HEK293 (cell line): ENCODE measurements around the gene HMSD.

Source experiments
- CTCF ChIA-PET: fragments of 350-600 bp; formaldehyde crosslinking; extraction: SDS; loops from one replicate; lab custom pipeline; 2021; ENCODE audit warnings: antibody characterized with exemption; lab: Yijun Ruan, JAX
- POLR2A ChIA-PET: fragments of 300-600 bp; formaldehyde crosslinking; extraction: SDS; loops from one replicate; lab custom pipeline; 2020; ENCODE audit warnings: antibody characterized with exemption, inconsistent platforms; lab: Yijun Ruan, JAX
- H3K27ac ChIP-seq: fragments of 200-500 bp; sonication (Bioruptor generic); 2 replicates; pipeline ENCODE4 v1.5.1; 2014; ENCODE audit warnings: low read depth, low read length, control low read depth, inconsistent platforms; ENCODE audit errors: extremely low read depth
- H3K36me3 ChIP-seq, 2 experiments: fragments of 200-500 bp in 1 of 2; sonication (Bioruptor generic) in 1 of 2; 1 replicate in 1 of 2; 2 replicates in 1 of 2; pipeline ENCODE4 v1.5.1; 2014 to 2017; ENCODE audit warnings: inconsistent platforms in 2 of 2, low read length in 2 of 2; ENCODE audit not compliant: control insufficient read depth in 2 of 2, insufficient read depth in 1 of 2
- H3K4me1 ChIP-seq: fragments of 200-500 bp; sonication (Bioruptor generic); 2 replicates; pipeline ENCODE4 v1.5.1; 2014; ENCODE audit warnings: mild to moderate bottlenecking, low read length, inconsistent platforms; ENCODE audit not compliant: control insufficient read depth, insufficient read depth
- H3K4me3 ChIP-seq: 2 replicates; pipeline ENCODE4 v1.5.1; 2011; ENCODE audit warnings: low read depth, mild to moderate bottlenecking, control low read depth, low read length, moderate library complexity
- H3K9me3 ChIP-seq: fragments of 200-500 bp; sonication (Bioruptor generic); 2 replicates; pipeline ENCODE4 v1.5.1; 2014; ENCODE audit warnings: low read depth, low read length, inconsistent platforms; ENCODE audit not compliant: control insufficient read depth, insufficient read depth
- GLI4 ChIP-seq: fragments of 450-650 bp; formaldehyde crosslinking; IDR thresholded peaks from 2 replicates; pipeline ENCODE4 v1.5.1; 2016; ENCODE audit warnings: missing biosample characterization, missing genetic modification characterization
- HOXA7 ChIP-seq: sonication (generic); formaldehyde crosslinking; IDR thresholded peaks from 2 replicates; pipeline ENCODE4 v1.8.1; 2022; ENCODE audit warnings: missing genetic modification reagents, borderline replicate concordance
- MZF1 ChIP-seq: fragments of 450-650 bp; formaldehyde crosslinking; IDR thresholded peaks from 2 replicates; pipeline ENCODE4 v1.5.1; 2017; ENCODE audit warnings: missing biosample characterization, missing genetic modification characterization, borderline replicate concordance
- ZFHX2 ChIP-seq: fragments of 450-650 bp; formaldehyde crosslinking; conservative IDR thresholded peaks from 2 replicates; pipeline ENCODE4 v1.5.1; 2016; ENCODE audit warnings: missing biosample characterization, missing genetic modification characterization
- ZNF121 ChIP-seq: fragments of 450-650 bp; formaldehyde crosslinking; IDR thresholded peaks from 2 replicates; pipeline ENCODE4 v1.5.1; 2016; ENCODE audit warnings: missing biosample characterization, missing genetic modification characterization
- ZNF529 ChIP-seq: fragments of 450-650 bp; formaldehyde crosslinking; IDR thresholded peaks from 2 replicates; pipeline ENCODE4 v1.5.1; 2017; ENCODE audit warnings: missing genetic modification characterization, missing biosample characterization; ENCODE audit not compliant: insufficient replicate concordance
- ZNF530 ChIP-seq: fragments of 450-650 bp; formaldehyde crosslinking; IDR thresholded peaks from 2 replicates; pipeline ENCODE4 v1.5.1; 2016; ENCODE audit warnings: low read depth, missing biosample characterization, missing genetic modification characterization
- ZNF560 ChIP-seq: fragments of 450-650 bp; formaldehyde crosslinking; IDR thresholded peaks from 2 replicates; pipeline ENCODE4 v1.5.1; 2017; ENCODE audit warnings: missing biosample characterization, missing genetic modification characterization, borderline replicate concordance
- ZNF654 ChIP-seq: fragments of 450-650 bp; formaldehyde crosslinking; IDR thresholded peaks from 2 replicates; pipeline ENCODE4 v1.5.1; 2016; ENCODE audit warnings: low read depth, missing biosample characterization, missing genetic modification characterization
- ZNF658 ChIP-seq: fragments of 450-650 bp; formaldehyde crosslinking; IDR thresholded peaks from 2 replicates; pipeline ENCODE4; 2016; ENCODE audit warnings: missing biosample characterization, missing genetic modification characterization
- ZNF707 ChIP-seq: fragments of 450-650 bp; formaldehyde crosslinking; IDR thresholded peaks from 2 replicates; pipeline ENCODE4 v1.5.1; 2016; ENCODE audit warnings: missing biosample characterization, missing genetic modification characterization
- ZSCAN23 ChIP-seq: fragments of 450-650 bp; formaldehyde crosslinking; IDR thresholded peaks from 2 replicates; pipeline ENCODE4 v1.5.1; 2016; ENCODE audit warnings: missing biosample characterization, missing genetic modification characterization
- TF ChIP-seq, protein P1 (sequence below): fragments of 450-650 bp; formaldehyde crosslinking; IDR thresholded peaks from 2 replicates; pipeline ENCODE4 v1.5.1; 2016; ENCODE audit warnings: missing biosample characterization, missing genetic modification characterization
- TF ChIP-seq, protein P2 (sequence below): fragments of 450-650 bp; formaldehyde crosslinking; IDR thresholded peaks from 2 replicates; pipeline ENCODE4 v1.5.1; 2016; ENCODE audit warnings: missing biosample characterization, missing genetic modification characterization
- TF ChIP-seq, protein P3 (sequence below): fragments of 450-650 bp; formaldehyde crosslinking; IDR thresholded peaks from 2 replicates; pipeline ENCODE4 v1.5.1; 2016; ENCODE audit warnings: missing biosample characterization, missing genetic modification characterization, borderline replicate concordance
- TF ChIP-seq, protein P4 (sequence below): fragments of 450-650 bp; formaldehyde crosslinking; IDR thresholded peaks from 2 replicates; pipeline ENCODE4 v1.5.1; 2016; ENCODE audit warnings: missing biosample characterization, missing genetic modification characterization
- TF ChIP-seq, protein P5 (sequence below): fragments of 450-650 bp; formaldehyde crosslinking; conservative IDR thresholded peaks from 2 replicates; pipeline ENCODE4 v1.5.1; 2016; ENCODE audit warnings: low read depth, missing biosample characterization, missing genetic modification characterization
- TF ChIP-seq, protein P6 (sequence below): fragments of 450-650 bp; formaldehyde crosslinking; IDR thresholded peaks from 2 replicates; pipeline ENCODE4 v1.5.1; 2016; ENCODE audit warnings: missing biosample characterization, missing genetic modification characterization

The HMSD gene

DNA sequence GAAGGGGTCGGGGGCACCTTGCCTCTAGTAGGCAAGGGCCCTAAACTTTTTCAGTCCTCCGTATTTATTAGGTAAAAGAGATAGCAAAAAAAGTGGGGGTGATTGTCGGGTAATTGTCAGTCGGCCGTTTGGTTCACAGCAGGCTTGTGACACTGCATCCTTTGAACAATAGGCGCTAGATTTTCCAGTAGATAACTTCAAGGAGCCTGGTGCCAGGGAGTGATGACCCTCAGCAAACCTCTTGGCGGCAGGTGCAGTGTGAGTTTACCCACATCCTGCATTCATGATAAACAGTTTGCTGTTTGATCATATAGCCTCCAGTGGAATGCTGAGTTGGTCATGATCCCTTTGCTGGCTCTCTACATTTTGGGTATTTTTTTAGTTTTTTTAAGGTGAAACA, 43.6 kb downstream of the HMSD start:
- no peaks in the 10 kb centered on the region for H3K4me1 ChIP-seq
- no peak overlapping the region for H3K4me3 ChIP-seq
- CTCF ChIA-PET: interaction anchor here (0.7 to 1.1 kb wide), 2 partner anchors 15 to 30 kb away, joined by 3 read pairs; no protein-coding TSS in a partner anchor
- no peaks in the 10 kb centered on the region for H3K9me3 ChIP-seq
- no peaks in the 10 kb centered on the region for H3K36me3 ChIP-seq
- no peak overlapping the region for H3K27ac ChIP-seq
- POLR2A ChIA-PET: no interaction called here
- TF ChIP-seq ZNF530 (tag by site-specific recombination) (no peak), ZSCAN23 (tag by site-specific recombination) (no peak), ZNF658 (tag by site-specific recombination) (no peak), ZNF654 (no peak), ZNF529 (tag by site-specific recombination) (no peak), ZNF560 (tag by site-specific recombination) (no peak), HOXA7 (CRISPR knock-in tag) (no peak), MZF1 (no peak), ZNF121 (no peak), ZNF707 (tag by site-specific recombination) (no peak), ZFHX2 (tag by site-specific recombination) (no peak), GLI4 (tag by site-specific recombination) (no peak)
- TF ChIP-seq, protein P1, sequence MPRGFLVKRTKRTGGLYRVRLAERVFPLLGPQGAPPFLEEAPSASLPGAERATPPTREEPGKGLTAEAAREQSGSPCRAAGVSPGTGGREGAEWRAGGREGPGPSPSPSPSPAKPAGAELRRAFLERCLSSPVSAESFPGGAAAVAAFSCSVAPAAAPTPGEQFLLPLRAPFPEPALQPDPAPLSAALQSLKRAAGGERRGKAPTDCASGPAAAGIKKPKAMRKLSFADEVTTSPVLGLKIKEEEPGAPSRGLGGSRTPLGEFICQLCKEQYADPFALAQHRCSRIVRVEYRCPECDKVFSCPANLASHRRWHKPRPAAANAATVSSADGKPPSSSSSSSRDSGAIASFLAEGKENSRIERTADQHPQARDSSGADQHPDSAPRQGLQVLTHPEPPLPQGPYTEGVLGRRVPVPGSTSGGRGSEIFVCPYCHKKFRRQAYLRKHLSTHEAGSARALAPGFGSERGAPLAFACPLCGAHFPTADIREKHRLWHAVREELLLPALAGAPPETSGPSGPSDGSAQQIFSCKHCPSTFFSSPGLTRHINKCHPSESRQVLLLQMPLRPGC: no peak
- TF ChIP-seq, protein P2, sequence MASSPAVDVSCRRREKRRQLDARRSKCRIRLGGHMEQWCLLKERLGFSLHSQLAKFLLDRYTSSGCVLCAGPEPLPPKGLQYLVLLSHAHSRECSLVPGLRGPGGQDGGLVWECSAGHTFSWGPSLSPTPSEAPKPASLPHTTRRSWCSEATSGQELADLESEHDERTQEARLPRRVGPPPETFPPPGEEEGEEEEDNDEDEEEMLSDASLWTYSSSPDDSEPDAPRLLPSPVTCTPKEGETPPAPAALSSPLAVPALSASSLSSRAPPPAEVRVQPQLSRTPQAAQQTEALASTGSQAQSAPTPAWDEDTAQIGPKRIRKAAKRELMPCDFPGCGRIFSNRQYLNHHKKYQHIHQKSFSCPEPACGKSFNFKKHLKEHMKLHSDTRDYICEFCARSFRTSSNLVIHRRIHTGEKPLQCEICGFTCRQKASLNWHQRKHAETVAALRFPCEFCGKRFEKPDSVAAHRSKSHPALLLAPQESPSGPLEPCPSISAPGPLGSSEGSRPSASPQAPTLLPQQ (tag by site-specific recombination): no peak
- TF ChIP-seq, protein P3, sequence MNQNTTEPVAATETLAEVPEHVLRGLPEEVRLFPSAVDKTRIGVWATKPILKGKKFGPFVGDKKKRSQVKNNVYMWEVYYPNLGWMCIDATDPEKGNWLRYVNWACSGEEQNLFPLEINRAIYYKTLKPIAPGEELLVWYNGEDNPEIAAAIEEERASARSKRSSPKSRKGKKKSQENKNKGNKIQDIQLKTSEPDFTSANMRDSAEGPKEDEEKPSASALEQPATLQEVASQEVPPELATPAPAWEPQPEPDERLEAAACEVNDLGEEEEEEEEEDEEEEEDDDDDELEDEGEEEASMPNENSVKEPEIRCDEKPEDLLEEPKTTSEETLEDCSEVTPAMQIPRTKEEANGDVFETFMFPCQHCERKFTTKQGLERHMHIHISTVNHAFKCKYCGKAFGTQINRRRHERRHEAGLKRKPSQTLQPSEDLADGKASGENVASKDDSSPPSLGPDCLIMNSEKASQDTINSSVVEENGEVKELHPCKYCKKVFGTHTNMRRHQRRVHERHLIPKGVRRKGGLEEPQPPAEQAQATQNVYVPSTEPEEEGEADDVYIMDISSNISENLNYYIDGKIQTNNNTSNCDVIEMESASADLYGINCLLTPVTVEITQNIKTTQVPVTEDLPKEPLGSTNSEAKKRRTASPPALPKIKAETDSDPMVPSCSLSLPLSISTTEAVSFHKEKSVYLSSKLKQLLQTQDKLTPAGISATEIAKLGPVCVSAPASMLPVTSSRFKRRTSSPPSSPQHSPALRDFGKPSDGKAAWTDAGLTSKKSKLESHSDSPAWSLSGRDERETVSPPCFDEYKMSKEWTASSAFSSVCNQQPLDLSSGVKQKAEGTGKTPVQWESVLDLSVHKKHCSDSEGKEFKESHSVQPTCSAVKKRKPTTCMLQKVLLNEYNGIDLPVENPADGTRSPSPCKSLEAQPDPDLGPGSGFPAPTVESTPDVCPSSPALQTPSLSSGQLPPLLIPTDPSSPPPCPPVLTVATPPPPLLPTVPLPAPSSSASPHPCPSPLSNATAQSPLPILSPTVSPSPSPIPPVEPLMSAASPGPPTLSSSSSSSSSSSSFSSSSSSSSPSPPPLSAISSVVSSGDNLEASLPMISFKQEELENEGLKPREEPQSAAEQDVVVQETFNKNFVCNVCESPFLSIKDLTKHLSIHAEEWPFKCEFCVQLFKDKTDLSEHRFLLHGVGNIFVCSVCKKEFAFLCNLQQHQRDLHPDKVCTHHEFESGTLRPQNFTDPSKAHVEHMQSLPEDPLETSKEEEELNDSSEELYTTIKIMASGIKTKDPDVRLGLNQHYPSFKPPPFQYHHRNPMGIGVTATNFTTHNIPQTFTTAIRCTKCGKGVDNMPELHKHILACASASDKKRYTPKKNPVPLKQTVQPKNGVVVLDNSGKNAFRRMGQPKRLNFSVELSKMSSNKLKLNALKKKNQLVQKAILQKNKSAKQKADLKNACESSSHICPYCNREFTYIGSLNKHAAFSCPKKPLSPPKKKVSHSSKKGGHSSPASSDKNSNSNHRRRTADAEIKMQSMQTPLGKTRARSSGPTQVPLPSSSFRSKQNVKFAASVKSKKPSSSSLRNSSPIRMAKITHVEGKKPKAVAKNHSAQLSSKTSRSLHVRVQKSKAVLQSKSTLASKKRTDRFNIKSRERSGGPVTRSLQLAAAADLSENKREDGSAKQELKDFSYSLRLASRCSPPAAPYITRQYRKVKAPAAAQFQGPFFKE: no peak
- TF ChIP-seq, protein P4, sequence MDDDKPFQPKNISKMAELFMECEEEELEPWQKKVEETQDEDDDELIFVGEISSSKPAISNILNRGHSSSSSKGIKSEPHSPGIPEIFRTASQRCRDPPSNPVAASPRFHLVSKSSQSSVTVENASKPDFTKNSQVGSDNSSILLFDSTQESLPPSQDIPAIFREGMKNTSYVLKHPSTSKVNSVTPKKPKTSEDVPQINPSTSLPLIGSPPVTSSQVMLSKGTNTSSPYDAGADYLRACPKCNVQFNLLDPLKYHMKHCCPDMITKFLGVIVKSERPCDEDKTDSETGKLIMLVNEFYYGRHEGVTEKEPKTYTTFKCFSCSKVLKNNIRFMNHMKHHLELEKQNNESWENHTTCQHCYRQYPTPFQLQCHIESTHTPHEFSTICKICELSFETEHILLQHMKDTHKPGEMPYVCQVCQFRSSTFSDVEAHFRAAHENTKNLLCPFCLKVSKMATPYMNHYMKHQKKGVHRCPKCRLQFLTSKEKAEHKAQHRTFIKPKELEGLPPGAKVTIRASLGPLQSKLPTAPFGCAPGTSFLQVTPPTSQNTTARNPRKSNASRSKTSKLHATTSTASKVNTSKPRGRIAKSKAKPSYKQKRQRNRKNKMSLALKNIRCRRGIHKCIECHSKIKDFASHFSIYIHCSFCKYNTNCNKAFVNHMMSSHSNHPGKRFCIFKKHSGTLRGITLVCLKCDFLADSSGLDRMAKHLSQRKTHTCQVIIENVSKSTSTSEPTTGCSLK: no peak
- TF ChIP-seq, protein P5, sequence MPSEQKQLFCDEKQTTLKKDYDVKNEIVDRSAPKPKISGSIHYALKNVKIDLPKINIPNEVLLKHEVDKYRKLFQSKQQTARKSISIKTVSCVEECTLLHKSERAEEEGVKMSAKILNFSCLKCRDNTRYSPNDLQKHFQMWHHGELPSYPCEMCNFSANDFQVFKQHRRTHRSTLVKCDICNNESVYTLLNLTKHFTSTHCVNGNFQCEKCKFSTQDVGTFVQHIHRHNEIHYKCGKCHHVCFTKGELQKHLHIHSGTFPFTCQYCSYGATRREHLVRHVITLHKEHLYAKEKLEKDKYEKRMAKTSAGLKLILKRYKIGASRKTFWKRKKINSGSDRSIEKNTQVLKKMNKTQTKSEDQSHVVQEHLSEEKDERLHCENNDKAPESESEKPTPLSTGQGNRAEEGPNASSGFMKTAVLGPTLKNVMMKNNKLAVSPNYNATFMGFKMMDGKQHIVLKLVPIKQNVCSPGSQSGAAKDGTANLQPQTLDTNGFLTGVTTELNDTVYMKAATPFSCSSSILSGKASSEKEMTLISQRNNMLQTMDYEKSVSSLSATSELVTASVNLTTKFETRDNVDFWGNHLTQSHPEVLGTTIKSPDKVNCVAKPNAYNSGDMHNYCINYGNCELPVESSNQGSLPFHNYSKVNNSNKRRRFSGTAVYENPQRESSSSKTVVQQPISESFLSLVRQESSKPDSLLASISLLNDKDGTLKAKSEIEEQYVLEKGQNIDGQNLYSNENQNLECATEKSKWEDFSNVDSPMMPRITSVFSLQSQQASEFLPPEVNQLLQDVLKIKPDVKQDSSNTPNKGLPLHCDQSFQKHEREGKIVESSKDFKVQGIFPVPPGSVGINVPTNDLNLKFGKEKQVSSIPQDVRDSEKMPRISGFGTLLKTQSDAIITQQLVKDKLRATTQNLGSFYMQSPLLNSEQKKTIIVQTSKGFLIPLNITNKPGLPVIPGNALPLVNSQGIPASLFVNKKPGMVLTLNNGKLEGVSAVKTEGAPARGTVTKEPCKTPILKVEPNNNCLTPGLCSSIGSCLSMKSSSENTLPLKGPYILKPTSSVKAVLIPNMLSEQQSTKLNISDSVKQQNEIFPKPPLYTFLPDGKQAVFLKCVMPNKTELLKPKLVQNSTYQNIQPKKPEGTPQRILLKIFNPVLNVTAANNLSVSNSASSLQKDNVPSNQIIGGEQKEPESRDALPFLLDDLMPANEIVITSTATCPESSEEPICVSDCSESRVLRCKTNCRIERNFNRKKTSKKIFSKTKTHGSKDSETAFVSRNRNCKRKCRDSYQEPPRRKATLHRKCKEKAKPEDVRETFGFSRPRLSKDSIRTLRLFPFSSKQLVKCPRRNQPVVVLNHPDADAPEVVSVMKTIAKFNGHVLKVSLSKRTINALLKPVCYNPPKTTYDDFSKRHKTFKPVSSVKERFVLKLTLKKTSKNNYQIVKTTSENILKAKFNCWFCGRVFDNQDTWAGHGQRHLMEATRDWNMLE (tag by site-specific recombination): no peak
- TF ChIP-seq, protein P6, sequence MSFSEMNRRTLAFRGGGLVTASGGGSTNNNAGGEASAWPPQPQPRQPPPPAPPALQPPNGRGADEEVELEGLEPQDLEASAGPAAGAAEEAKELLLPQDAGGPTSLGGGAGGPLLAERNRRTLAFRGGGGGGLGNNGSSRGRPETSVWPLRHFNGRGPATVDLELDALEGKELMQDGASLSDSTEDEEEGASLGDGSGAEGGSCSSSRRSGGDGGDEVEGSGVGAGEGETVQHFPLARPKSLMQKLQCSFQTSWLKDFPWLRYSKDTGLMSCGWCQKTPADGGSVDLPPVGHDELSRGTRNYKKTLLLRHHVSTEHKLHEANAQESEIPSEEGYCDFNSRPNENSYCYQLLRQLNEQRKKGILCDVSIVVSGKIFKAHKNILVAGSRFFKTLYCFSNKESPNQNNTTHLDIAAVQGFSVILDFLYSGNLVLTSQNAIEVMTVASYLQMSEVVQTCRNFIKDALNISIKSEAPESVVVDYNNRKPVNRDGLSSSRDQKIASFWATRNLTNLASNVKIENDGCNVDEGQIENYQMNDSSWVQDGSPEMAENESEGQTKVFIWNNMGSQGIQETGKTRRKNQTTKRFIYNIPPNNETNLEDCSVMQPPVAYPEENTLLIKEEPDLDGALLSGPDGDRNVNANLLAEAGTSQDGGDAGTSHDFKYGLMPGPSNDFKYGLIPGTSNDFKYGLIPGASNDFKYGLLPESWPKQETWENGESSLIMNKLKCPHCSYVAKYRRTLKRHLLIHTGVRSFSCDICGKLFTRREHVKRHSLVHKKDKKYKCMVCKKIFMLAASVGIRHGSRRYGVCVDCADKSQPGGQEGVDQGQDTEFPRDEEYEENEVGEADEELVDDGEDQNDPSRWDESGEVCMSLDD (tag by site-specific recombination): no peak
